GM23248 (cell line): ENCODE results near the gene ATP6V0D1. TPM values are rescaled to one million over a fixed set of nuclear protein-coding genes. Genes with fewer than 3 reads are reported as not detected.

Source experiments
- DNase-seq: peaks from one replicate; pipeline ENCODE4 v3.0.0-alpha.2; 2015
- H2AFZ ChIP-seq: fragments of 200-600 bp; sonication (generic); 2 replicates; pipeline ENCODE4 v1.6.1; 2016; ENCODE audit warnings: antibody characterized with exemption
- H3F3A ChIP-seq: fragments of 200-600 bp; sonication (generic); 2 replicates; pipeline ENCODE4 v1.6.1; 2016; ENCODE audit warnings: mild to moderate bottlenecking, antibody characterized with exemption, mixed run types; ENCODE audit not compliant: insufficient read depth
- H3K27ac ChIP-seq: fragments of 200-600 bp; sonication (generic); 2 replicates; pipeline ENCODE4 v1.5.1; 2016; ENCODE audit warnings: mild to moderate bottlenecking
- H3K27me3 ChIP-seq: fragments of 200-600 bp; sonication (generic); replicated peaks from 2 replicates; pipeline ENCODE4 v1.6.1; 2016; ENCODE audit warnings: mild to moderate bottlenecking; ENCODE audit not compliant: insufficient read depth
- H3K36me3 ChIP-seq: fragments of 200-600 bp; sonication (generic); 2 replicates; pipeline ENCODE4 v1.6.1; 2016; ENCODE audit warnings: low read depth, mild to moderate bottlenecking
- H3K4me1 ChIP-seq: fragments of 200-600 bp; sonication (generic); 2 replicates; pipeline ENCODE4 v1.6.1; 2016; ENCODE audit warnings: mild to moderate bottlenecking; ENCODE audit not compliant: insufficient read depth
- H3K4me2 ChIP-seq: fragments of 200-600 bp; sonication (generic); one replicate; pipeline ENCODE4 v1.6.1; 2016; ENCODE audit warnings: mild to moderate bottlenecking; ENCODE audit not compliant: unreplicated experiment
- H3K4me3 ChIP-seq: fragments of 200-600 bp; sonication (generic); 2 replicates; pipeline ENCODE4 v1.5.1; 2016; ENCODE audit warnings: mild to moderate bottlenecking
- H3K79me2 ChIP-seq: fragments of 200-600 bp; sonication (generic); 2 replicates; pipeline ENCODE4 v1.6.1; 2016; ENCODE audit warnings: mild to moderate bottlenecking; ENCODE audit not compliant: insufficient read depth
- H3K9ac ChIP-seq: fragments of 200-600 bp; sonication (generic); 2 replicates; pipeline ENCODE4 v1.6.1; 2016; ENCODE audit warnings: mild to moderate bottlenecking
- H3K9me2 ChIP-seq: fragments of 200-600 bp; sonication (generic); 2 replicates; pipeline ENCODE4 v1.6.1; 2016; ENCODE audit warnings: mixed run types, mild to moderate bottlenecking, moderate library complexity; ENCODE audit not compliant: insufficient read depth
- H3K9me3 ChIP-seq: fragments of 200-600 bp; sonication (generic); one replicate; pipeline ENCODE4 v1.6.1; 2017; ENCODE audit warnings: low read depth
- H4K20me1 ChIP-seq: fragments of 200-600 bp; sonication (generic); 2 replicates; pipeline ENCODE4 v1.6.0; 2016; ENCODE audit not compliant: insufficient read depth
- EZH2 ChIP-seq: fragments of 200-600 bp; sonication (generic); IDR thresholded peaks from 2 replicates; pipeline ENCODE4 v1.6.1; 2018; ENCODE audit warnings: antibody characterized with exemption, mild to moderate bottlenecking; ENCODE audit not compliant: insufficient read depth, poor library complexity, severe bottlenecking
- EZH2phosphoT487 ChIP-seq: fragments of 200-600 bp; sonication (generic); IDR thresholded peaks from 2 replicates; pipeline ENCODE4 v1.6.1; 2018; ENCODE audit warnings: antibody characterized with exemption, moderate library complexity, mild to moderate bottlenecking, low read depth; ENCODE audit not compliant: insufficient read depth
- WGBS, 2 experiments: methylation state at CpG; one replicate each; pipeline ENCODE4 v1.1.6; 2015 to 2017; ENCODE audit warnings: low lambda C conversion rate in 2 of 2, low coverage in 1 of 2; ENCODE audit errors: missing lambda C conversion rate in 2 of 2; 5-methylcytosine and 5-hydroxymethylcytosine counted together
- in situ Hi-C: fragments of 300-500 bp; cut with MboI; formaldehyde crosslinking; loops from 2 replicates; pipeline ENCODE4 v1.15.0; 2020
- polyA plus RNA-seq: library from polyadenylated mRNA; unstranded; fragments of >200 nt; fragmentation: Nextera tagmentation; extraction: Ambion mirVana; gene quantifications from 2 replicates; pipeline ENCODE4 v1.2.1, GENCODE V29; 2016
- total RNA-seq: library from RNA; depleted of rRNA; stranded (reverse); fragments of >200 nt; shearing (Covaris generic); gene quantifications from 2 replicates; pipeline ENCODE4 v1.2.3, GENCODE V29; 2014

Gene ATP6V0D1
- total and polyA plus RNA-seq, 2 experiments from 2014 or later: 135 to 166 TPM

- 32 to 56% methylated on average over 2 of the region's 2 CpGs for WGBS, 2 experiments
Measured at GRCh38 chr16:67451704-67452435, 29.1 kb downstream of the ATP6V0D1 start.

GRCh38 chr16:67451061-67451703 is 29.8 kb downstream of the ATP6V0D1 start:
- H3K9me2 ChIP-seq: no peaks in the 10 kb centered on the region
- in situ Hi-C loops: no loop called here
- DNase-seq: no peak
- 52 to 68% methylated on average over 9 to 12 of the region's 12 CpGs for WGBS, 2 experiments
- H3K9ac ChIP-seq: no peak overlapping the region
- H3K9me3 ChIP-seq: no peaks in the 10 kb centered on the region
- H3F3A ChIP-seq: peaks cover 9% of the 10 kb centered on the region
- H3K27me3 ChIP-seq: no peaks in the 10 kb centered on the region
- H3K79me2 ChIP-seq: peaks cover 90% of the 10 kb centered on the region
- H4K20me1 ChIP-seq: peaks cover 4% of the 10 kb centered on the region
- no peak for TF ChIP-seq EZH2phosphoT487
- no peak for TF ChIP-seq EZH2
- no peak overlapping the region for H2AFZ ChIP-seq
- H3K4me2 ChIP-seq: no peak overlapping the region
- H3K4me1 ChIP-seq: peaks cover 7% of the 10 kb centered on the region; the same call in 1 of the 2 replicates
- H3K4me3 ChIP-seq: no peak overlapping the region
- H3K36me3 ChIP-seq: no peaks in the 10 kb centered on the region
- no peak overlapping the region for H3K27ac ChIP-seq

More at GRCh38 chr16:67451704-67452435, 29.1 kb downstream of the ATP6V0D1 start:
- Histone ChIP-seq H3K4me2 (no peak overlapping the region), H2AFZ (no peak overlapping the region), H3K36me3 (no peaks in the 10 kb centered on the region), H3K27me3 (no peaks in the 10 kb centered on the region), H3K79me2 (peaks cover 83% of the 10 kb centered on the region), H3K4me1 (peaks cover 10% of the 10 kb centered on the region), H3K9me2 (no peaks in the 10 kb centered on the region), H3K27ac (no peak overlapping the region), H3K9me3 (no peaks in the 10 kb centered on the region), H4K20me1 (peaks cover 5% of the 10 kb centered on the region), H3F3A (peaks cover 10% of the 10 kb centered on the region), H3K4me3 (no peak overlapping the region), H3K9ac (no peak overlapping the region)
- TF ChIP-seq EZH2 (no peak), EZH2phosphoT487 (no peak)
- in situ Hi-C loops: no loop called here
- no peak for DNase-seq

- Histone ChIP-seq H3K9me3 (no peaks in the 10 kb centered on the region), H3F3A (no peaks in the 10 kb centered on the region), H4K20me1 (no peaks in the 10 kb centered on the region; the same call in 1 of the 2 replicates), H3K9ac (no peak overlapping the region), H3K4me3 (no peak overlapping the region), H3K4me2 (no peak overlapping the region), H2AFZ (no peak overlapping the region), H3K36me3 (no peaks in the 10 kb centered on the region), H3K79me2 (peaks cover 77% of the 10 kb centered on the region), H3K4me1 (peaks cover 7% of the 10 kb centered on the region), H3K27me3 (no peaks in the 10 kb centered on the region), H3K9me2 (no peaks in the 10 kb centered on the region), H3K27ac (no peak overlapping the region)
- in situ Hi-C loops: no loop called here
- 68 to 73% methylated on average over 3 of the region's 3 CpGs for WGBS, 2 experiments
- TF ChIP-seq EZH2phosphoT487 (no peak), EZH2 (no peak)
- DNase-seq: no peak
Measured at GRCh38 chr16:67449739-67450138, 31.2 kb downstream of the ATP6V0D1 start.

- Histone ChIP-seq H3K4me1 (peaks cover 8% of the 10 kb centered on the region), H2AFZ (no peak overlapping the region), H3K9ac (no peak overlapping the region), H3K4me2 (no peak overlapping the region), H3K9me2 (no peaks in the 10 kb centered on the region), H4K20me1 (no peaks in the 10 kb centered on the region; the same call in 1 of the 2 replicates), H3K27me3 (no peaks in the 10 kb centered on the region), H3F3A (no peaks in the 10 kb centered on the region), H3K9me3 (no peaks in the 10 kb centered on the region), H3K36me3 (no peaks in the 10 kb centered on the region), H3K27ac (no peak overlapping the region), H3K4me3 (no peak overlapping the region), H3K79me2 (peaks cover 73% of the 10 kb centered on the region)
- in situ Hi-C loops: no loop called here
- TF ChIP-seq EZH2: no peak
- TF ChIP-seq EZH2phosphoT487: no peak
- no peak for DNase-seq
- 52% methylated on average over 2 of the region's 2 CpGs for WGBS, 2 experiments
Measured at GRCh38 chr16:67449336-67449735, 31.6 kb downstream of the ATP6V0D1 start.
